HG03469 (cell line): ENCODE measurements around the gene FOXL2NB.

Experiments used
- ATAC-seq: cut with Tn5 transposase; IDR thresholded peaks from one replicate; pipeline ENCODE4 v1.9.1; 2021; ENCODE audit warnings: mild to moderate bottlenecking, moderate library complexity, moderate number of reproducible peaks; ENCODE audit not compliant: unreplicated experiment

FOXL2NB gene

DNA sequence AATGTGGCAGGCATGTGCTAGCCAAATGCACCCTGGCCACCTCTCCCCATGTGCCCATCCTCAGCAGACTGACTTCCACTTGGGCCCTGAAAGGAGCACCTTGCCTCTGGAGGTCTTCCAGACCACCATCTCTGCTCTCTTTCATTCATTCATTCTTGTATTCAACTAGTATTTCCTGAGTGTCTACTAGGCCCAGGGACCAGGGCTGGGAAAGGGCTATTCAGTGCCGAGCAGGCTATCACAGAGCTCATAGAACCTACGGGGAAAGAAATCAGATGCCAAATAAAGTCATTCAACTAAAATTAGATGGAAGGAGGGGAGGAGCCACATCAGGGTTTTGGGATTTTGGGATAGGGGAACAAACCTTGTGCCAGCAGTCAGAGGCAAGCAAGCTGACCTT lies 40.2 kb downstream of the FOXL2NB start:
- ATAC-seq, result no peak

- no peak for ATAC-seq
These were observed 48.7 kb downstream of the FOXL2NB start for GRCh38 chr3:138995706-138996105.
